Measurements from ENCODE around the gene CCDC3.

CCDC3 gene

DNA sequence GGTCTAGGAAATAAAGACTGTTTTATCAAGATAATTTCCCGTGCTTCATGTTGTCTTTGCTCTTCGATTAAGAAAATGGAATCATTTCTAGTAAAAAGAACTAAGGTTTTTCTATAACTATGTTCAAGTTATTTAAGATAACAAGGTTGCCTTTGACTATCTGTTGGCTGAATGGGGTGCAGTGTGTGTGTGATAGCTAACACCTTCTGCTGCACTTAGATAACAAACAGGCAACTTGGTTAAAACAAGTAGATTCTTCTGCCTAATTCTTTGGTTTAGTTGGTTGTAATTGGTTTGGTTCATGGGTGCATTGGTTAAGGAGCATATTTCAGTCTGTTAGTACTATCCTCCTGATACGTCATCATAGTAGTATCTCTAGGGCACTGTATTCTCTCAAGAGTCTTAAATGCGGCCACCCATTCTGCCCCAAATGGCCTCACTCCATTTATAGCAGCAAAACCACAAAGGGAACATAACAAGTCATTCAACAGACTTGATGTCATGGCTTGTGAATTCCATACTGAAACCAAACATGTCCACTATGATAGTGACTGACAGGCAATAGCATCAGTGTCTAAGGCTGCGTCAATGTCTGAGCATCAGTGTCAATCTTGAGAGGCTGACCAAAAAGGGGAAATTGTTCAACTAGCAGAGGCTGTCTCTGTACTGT, 55.7 kb downstream of the CCDC3 start:
- peaks cover 3% of the 10 kb centered on the region; the same call in 1 of the 2 replicates for H3K4me1 ChIP-seq (ENCODE audit: control insufficient read depth, insufficient read depth, low read length)
- H3K27me3 ChIP-seq (ENCODE audit: control insufficient read depth, insufficient read depth, low read length) = no peaks in the 10 kb centered on the region
- H3K36me3 ChIP-seq (ENCODE audit: control insufficient read depth, insufficient read depth, low read length) = no peaks in the 10 kb centered on the region
- no peak overlapping the region for H3K27ac ChIP-seq (ENCODE audit: low read depth, low read length)
- H3K9me3 ChIP-seq (ENCODE audit: control insufficient read depth, insufficient read depth, low read depth, low read length) = 0 out of 2 replicates have a peak, but pooled peaks cover 5% of the 10 kb centered on the region
- H3K4me3 ChIP-seq (ENCODE audit: low read depth, low read length) = no peak overlapping the region
- no peak overlapping the region for H3K9ac ChIP-seq (ENCODE audit: low read length)

DNA sequence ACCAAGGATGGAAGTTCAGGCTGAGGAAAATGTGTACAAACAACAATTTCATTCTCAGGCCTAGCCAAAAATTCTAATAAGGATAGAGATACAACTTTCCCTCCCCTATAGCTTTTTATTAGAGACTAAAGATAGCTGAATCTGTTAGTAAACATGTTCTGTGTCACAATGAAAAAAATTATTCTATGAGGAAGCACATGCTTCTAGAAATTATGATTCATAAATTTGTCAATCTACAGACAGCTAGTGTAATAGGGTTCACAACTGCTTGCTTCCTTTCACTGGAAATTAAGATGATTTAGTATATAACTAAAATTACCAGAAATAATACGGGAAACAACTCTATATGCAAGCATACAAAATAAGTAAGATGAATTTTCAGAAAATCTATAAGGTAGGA, 56.6 kb downstream of the CCDC3 start:
- Histone ChIP-seq H3K4me3 (ENCODE audit: low read depth, low read length) (no peak overlapping the region), H3K9ac (ENCODE audit: low read length) (no peak overlapping the region), H3K9me3 (ENCODE audit: control insufficient read depth, insufficient read depth, low read depth, low read length) (0 out of 2 replicates have a peak, but pooled peaks cover 5% of the 10 kb centered on the region), H3K36me3 (ENCODE audit: control insufficient read depth, insufficient read depth, low read length) (no peaks in the 10 kb centered on the region), H3K4me1 (ENCODE audit: control insufficient read depth, insufficient read depth, low read length) (peaks cover 3% of the 10 kb centered on the region; the same call in 1 of the 2 replicates), H3K27ac (ENCODE audit: low read depth, low read length) (no peak overlapping the region), H3K27me3 (ENCODE audit: control insufficient read depth, insufficient read depth, low read length) (no peaks in the 10 kb centered on the region)

DNA sequence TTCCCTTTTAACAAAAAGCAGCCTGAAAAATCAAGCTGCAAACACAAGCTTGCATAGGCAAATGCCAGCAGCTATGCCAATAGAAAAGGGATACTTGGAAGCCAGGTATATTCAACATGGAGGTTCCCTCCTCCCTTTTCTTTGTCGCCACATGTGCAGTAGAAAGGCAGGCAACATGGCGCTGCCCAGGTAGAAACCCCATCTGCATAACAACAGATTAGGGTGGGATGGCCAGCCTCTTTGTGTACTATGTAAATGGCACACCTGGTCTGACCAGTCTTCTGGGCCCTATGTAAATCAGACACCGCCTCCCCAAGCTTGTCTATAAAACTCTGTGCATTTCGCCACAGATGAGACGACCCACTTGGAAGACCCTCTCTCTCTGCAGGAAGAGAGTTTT, 58.1 kb downstream of the CCDC3 start:
- Histone ChIP-seq H3K4me3 (ENCODE audit: low read depth, low read length) (no peak overlapping the region), H3K27ac (ENCODE audit: low read depth, low read length) (no peak overlapping the region), H3K9ac (ENCODE audit: low read length) (no peak overlapping the region), H3K27me3 (ENCODE audit: control insufficient read depth, insufficient read depth, low read length) (no peaks in the 10 kb centered on the region), H3K4me1 (ENCODE audit: control insufficient read depth, insufficient read depth, low read length) (peaks cover 3% of the 10 kb centered on the region; the same call in 1 of the 2 replicates), H3K36me3 (ENCODE audit: control insufficient read depth, insufficient read depth, low read length) (no peaks in the 10 kb centered on the region), H3K9me3 (ENCODE audit: control insufficient read depth, insufficient read depth, low read depth, low read length) (no peaks in the 10 kb centered on the region)

DNA sequence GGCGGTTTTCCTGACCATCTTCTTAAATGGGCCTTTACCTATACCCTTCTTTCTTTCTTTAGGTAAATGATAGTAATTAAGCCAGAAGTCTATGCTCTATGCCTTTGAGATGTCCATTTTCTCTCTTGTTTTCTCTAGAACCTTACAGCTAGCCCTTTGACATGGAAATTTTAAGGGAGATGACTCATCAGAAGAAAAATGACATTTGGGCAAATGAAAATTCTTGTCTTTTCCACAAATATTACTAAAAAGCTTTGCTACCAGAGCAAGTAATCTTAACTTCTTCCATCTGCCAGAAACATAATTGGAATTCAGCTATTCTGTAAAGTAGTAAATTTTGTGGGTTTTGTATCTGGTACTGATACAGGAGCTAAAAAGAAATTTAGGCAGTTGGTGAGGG, 59.5 kb downstream of the CCDC3 start:
- no peaks in the 10 kb centered on the region for H3K9me3 ChIP-seq (ENCODE audit: control insufficient read depth, insufficient read depth, low read depth, low read length)
- no peak overlapping the region for H3K27ac ChIP-seq (ENCODE audit: low read depth, low read length)
- H3K27me3 ChIP-seq (ENCODE audit: control insufficient read depth, insufficient read depth, low read length) = no peaks in the 10 kb centered on the region
- no peak overlapping the region for H3K4me3 ChIP-seq (ENCODE audit: low read depth, low read length)
- peaks cover 3% of the 10 kb centered on the region; the same call in 1 of the 2 replicates for H3K4me1 ChIP-seq (ENCODE audit: control insufficient read depth, insufficient read depth, low read length)
- H3K9ac ChIP-seq (ENCODE audit: low read length) = no peak overlapping the region
- H3K36me3 ChIP-seq (ENCODE audit: control insufficient read depth, insufficient read depth, low read length) = no peaks in the 10 kb centered on the region

DNA sequence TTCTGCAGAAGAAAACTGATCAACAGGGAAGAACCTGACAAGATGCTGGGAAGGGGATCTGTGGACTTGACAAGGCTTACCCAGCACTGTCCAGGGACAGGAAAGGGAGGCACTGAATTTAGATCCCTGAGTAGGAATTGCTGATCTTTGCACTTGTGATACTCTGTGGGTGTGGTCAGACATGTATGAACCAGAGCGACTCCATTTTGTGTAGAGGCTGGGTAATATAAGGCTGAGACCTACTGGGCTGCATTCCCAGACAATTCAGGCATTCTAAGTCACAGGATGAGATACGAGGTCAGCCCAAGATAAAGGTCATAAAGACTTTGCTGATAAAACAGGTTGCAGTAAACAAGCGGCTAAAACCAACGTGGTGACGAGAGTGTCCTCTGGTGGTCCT, 60.7 kb downstream of the CCDC3 start:
- Histone ChIP-seq H3K36me3 (ENCODE audit: control insufficient read depth, insufficient read depth, low read length) (no peaks in the 10 kb centered on the region), H3K9ac (ENCODE audit: low read length) (no peak overlapping the region), H3K27ac (ENCODE audit: low read depth, low read length) (no peak overlapping the region), H3K4me3 (ENCODE audit: low read depth, low read length) (no peak overlapping the region), H3K27me3 (ENCODE audit: control insufficient read depth, insufficient read depth, low read length) (no peaks in the 10 kb centered on the region), H3K9me3 (ENCODE audit: control insufficient read depth, insufficient read depth, low read depth, low read length) (no peaks in the 10 kb centered on the region), H3K4me1 (ENCODE audit: control insufficient read depth, insufficient read depth, low read length) (peaks cover 3% of the 10 kb centered on the region; the same call in 1 of the 2 replicates)

DNA sequence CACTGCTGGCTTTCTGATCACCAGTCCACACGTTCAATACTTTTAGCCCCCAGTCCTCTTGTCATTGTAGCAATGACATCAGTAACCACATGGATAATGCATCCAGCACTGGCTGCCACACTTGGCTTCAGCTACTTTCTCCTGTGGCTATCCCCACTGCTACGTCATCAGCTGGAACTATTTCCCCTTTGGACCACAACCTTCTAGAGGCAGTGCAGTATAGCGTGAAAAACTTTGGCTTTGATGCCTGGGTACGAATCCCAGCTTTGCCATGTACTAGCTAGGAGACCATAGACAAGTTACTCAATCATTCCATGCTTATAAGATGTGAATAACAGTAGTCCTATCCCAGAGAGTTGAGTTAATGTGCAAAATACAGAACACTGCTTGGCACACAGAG, 63.2 kb downstream of the CCDC3 start:
- peaks cover 3% of the 10 kb centered on the region; the same call in 1 of the 2 replicates for H3K4me1 ChIP-seq (ENCODE audit: control insufficient read depth, insufficient read depth, low read length)
- H3K9me3 ChIP-seq (ENCODE audit: control insufficient read depth, insufficient read depth, low read depth, low read length) = no peaks in the 10 kb centered on the region
- no peaks in the 10 kb centered on the region for H3K27me3 ChIP-seq (ENCODE audit: control insufficient read depth, insufficient read depth, low read length)
- H3K4me3 ChIP-seq (ENCODE audit: low read depth, low read length) = no peak overlapping the region
- no peak overlapping the region for H3K9ac ChIP-seq (ENCODE audit: low read length)
- H3K27ac ChIP-seq (ENCODE audit: low read depth, low read length) = no peak overlapping the region
- no peaks in the 10 kb centered on the region for H3K36me3 ChIP-seq (ENCODE audit: control insufficient read depth, insufficient read depth, low read length)

DNA sequence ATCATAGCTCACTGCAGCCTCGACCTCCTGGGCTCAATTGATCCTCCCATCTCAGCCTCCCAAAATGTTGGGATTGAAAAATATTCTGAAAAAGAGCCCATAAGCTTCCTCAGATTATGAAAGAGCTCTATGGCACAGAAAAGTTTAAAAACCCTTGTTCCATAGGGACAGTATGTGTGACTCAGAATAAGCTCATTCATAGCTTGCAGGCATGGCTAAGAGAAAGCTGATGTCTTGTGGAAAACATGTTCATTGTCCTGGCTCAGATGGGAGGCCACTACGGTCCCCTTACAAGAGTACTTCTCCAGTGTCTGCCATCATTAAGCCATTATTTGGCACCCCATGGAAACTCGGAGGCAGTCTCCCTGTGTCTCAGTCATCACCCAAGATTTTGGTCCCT, 64.0 kb downstream of the CCDC3 start:
- no peaks in the 10 kb centered on the region for H3K9me3 ChIP-seq (ENCODE audit: control insufficient read depth, insufficient read depth, low read depth, low read length)
- H3K4me1 ChIP-seq (ENCODE audit: control insufficient read depth, insufficient read depth, low read length) = 0 out of 2 replicates have a peak, but pooled peaks cover 3% of the 10 kb centered on the region
- no peak overlapping the region for H3K27ac ChIP-seq (ENCODE audit: low read depth, low read length)
- H3K36me3 ChIP-seq (ENCODE audit: control insufficient read depth, insufficient read depth, low read length) = no peaks in the 10 kb centered on the region
- no peak overlapping the region for H3K9ac ChIP-seq (ENCODE audit: low read length)
- H3K27me3 ChIP-seq (ENCODE audit: control insufficient read depth, insufficient read depth, low read length) = no peaks in the 10 kb centered on the region
- H3K4me3 ChIP-seq (ENCODE audit: low read depth, low read length) = no peak overlapping the region

DNA sequence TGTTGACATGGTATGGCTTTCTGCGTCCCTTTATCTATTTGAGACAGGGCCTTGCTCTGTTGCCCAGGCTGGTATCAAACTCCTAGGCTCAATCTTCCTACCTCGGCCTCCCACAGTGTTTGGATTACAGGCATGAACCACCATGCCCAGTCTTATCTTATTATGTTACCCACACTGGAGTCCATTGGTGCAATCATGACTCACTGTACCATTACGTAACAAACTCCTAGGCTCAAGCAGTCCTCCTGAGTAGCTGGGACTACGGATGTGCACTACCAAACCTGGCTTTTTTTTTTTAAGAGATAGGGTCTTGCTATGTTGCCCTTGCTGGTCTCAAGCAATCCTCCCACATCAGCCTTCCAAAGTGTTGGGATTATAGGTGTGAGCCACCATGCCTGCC, 66.7 kb downstream of the CCDC3 start:
- Histone ChIP-seq H3K4me3 (ENCODE audit: low read depth, low read length) (no peak overlapping the region), H3K4me1 (ENCODE audit: control insufficient read depth, insufficient read depth, low read length) (no peaks in the 10 kb centered on the region), H3K9ac (ENCODE audit: low read length) (no peak overlapping the region), H3K27me3 (ENCODE audit: control insufficient read depth, insufficient read depth, low read length) (no peaks in the 10 kb centered on the region), H3K36me3 (ENCODE audit: control insufficient read depth, insufficient read depth, low read length) (no peaks in the 10 kb centered on the region), H3K9me3 (ENCODE audit: control insufficient read depth, insufficient read depth, low read depth, low read length) (no peaks in the 10 kb centered on the region), H3K27ac (ENCODE audit: low read depth, low read length) (no peak overlapping the region)

DNA sequence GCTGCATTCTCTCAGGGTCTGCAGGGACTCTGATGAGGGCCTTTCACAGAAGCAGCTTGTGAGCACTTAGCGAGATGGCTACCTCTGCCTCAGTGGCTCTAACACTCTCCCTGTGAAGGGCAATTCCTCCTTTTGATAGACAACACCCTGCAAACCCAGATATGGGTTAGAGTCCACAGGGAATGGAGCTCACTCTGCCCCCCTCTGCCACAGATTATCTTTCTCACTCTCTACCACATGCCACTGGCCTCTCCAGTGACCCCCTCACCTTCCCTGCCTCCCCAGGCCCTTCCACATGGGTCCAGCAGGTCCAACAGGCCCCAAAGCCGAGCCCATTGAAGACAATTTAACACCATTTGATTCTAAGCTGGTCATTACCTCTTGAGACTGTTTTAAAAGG, 72.1 kb downstream of the CCDC3 start:
- Histone ChIP-seq H3K27me3 (ENCODE audit: control insufficient read depth, insufficient read depth, low read length) (no peaks in the 10 kb centered on the region), H3K36me3 (ENCODE audit: control insufficient read depth, insufficient read depth, low read length) (no peaks in the 10 kb centered on the region), H3K4me3 (ENCODE audit: low read depth, low read length) (no peak overlapping the region), H3K9ac (ENCODE audit: low read length) (no peak overlapping the region), H3K27ac (ENCODE audit: low read depth, low read length) (no peak overlapping the region), H3K9me3 (ENCODE audit: control insufficient read depth, insufficient read depth, low read depth, low read length) (no peaks in the 10 kb centered on the region; the same call in 1 of the 2 replicates), H3K4me1 (ENCODE audit: control insufficient read depth, insufficient read depth, low read length) (no peaks in the 10 kb centered on the region)

DNA sequence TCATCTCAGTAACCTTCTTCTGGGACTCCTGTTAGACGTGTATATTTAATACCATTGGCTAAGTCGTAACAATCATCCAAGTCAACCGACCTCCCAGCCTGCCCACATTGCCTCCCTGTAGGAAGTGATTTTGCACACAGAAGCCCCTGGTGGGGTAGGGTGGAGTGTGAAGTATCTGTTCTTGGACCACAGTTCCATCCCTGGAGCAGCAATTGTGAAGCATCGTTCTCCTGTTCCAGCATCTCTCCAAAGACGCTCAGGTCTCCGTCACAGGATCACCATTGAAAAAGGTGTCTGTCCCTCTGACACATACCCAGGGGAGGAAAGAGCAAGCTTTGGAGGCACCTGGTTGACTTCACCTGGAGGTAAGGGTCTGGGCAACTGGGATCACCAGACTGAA, 72.9 kb downstream of the CCDC3 start:
- Histone ChIP-seq H3K4me1 (ENCODE audit: control insufficient read depth, insufficient read depth, low read length) (no peaks in the 10 kb centered on the region), H3K27ac (ENCODE audit: low read depth, low read length) (no peak overlapping the region), H3K4me3 (ENCODE audit: low read depth, low read length) (no peak overlapping the region), H3K9ac (ENCODE audit: low read length) (no peak overlapping the region), H3K9me3 (ENCODE audit: control insufficient read depth, insufficient read depth, low read depth, low read length) (no peaks in the 10 kb centered on the region; the same call in 1 of the 2 replicates), H3K36me3 (ENCODE audit: control insufficient read depth, insufficient read depth, low read length) (no peaks in the 10 kb centered on the region), H3K27me3 (ENCODE audit: control insufficient read depth, insufficient read depth, low read length) (no peaks in the 10 kb centered on the region)

DNA sequence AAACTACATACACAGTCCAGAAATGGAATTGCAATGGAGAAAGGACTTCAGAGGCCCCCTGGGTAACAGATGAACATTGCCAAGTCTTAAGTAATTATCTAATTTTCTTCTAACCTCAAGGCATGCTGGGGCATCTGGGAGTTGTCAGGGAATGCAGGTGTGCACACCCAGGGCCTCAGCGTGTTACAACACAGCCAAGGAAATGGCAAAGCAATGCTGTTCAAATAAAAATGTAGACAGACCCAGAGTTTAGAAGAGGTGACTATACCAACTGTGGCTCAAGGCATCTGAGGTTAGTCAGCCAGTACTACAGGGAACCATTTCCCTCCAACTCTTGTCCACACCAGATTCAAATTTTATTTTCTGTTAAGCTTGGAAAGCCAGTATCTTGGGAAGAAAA, 73.6 kb downstream of the CCDC3 start:
- Histone ChIP-seq H3K27ac (ENCODE audit: low read depth, low read length) (no peak overlapping the region), H3K36me3 (ENCODE audit: control insufficient read depth, insufficient read depth, low read length) (no peaks in the 10 kb centered on the region), H3K9me3 (ENCODE audit: control insufficient read depth, insufficient read depth, low read depth, low read length) (no peaks in the 10 kb centered on the region; the same call in 1 of the 2 replicates), H3K27me3 (ENCODE audit: control insufficient read depth, insufficient read depth, low read length) (no peaks in the 10 kb centered on the region), H3K4me1 (ENCODE audit: control insufficient read depth, insufficient read depth, low read length) (no peaks in the 10 kb centered on the region), H3K4me3 (ENCODE audit: low read depth, low read length) (no peak overlapping the region), H3K9ac (ENCODE audit: low read length) (no peak overlapping the region)
